HEK293 (cell line): Measurements from ENCODE around the gene IFFO2.

Source experiments
- CTCF ChIA-PET: fragments of 350-600 bp; formaldehyde crosslinking; extraction: SDS; loops from one replicate; lab custom pipeline; 2021; ENCODE audit warnings: antibody characterized with exemption; lab: Yijun Ruan, JAX
- POLR2A ChIA-PET: fragments of 300-600 bp; formaldehyde crosslinking; extraction: SDS; loops from one replicate; lab custom pipeline; 2020; ENCODE audit warnings: antibody characterized with exemption, inconsistent platforms; lab: Yijun Ruan, JAX
- H3K27ac ChIP-seq: fragments of 200-500 bp; sonication (Bioruptor generic); 2 replicates; pipeline ENCODE4 v1.5.1; 2014; ENCODE audit warnings: low read depth, low read length, control low read depth, inconsistent platforms; ENCODE audit errors: extremely low read depth
- H3K36me3 ChIP-seq, 2 experiments: fragments of 200-500 bp in 1 of 2; sonication (Bioruptor generic) in 1 of 2; 1 replicate in 1 of 2; 2 replicates in 1 of 2; pipeline ENCODE4 v1.5.1; 2014 to 2017; ENCODE audit warnings: inconsistent platforms in 2 of 2, low read length in 2 of 2; ENCODE audit not compliant: control insufficient read depth in 2 of 2, insufficient read depth in 1 of 2
- H3K4me1 ChIP-seq: fragments of 200-500 bp; sonication (Bioruptor generic); 2 replicates; pipeline ENCODE4 v1.5.1; 2014; ENCODE audit warnings: mild to moderate bottlenecking, low read length, inconsistent platforms; ENCODE audit not compliant: control insufficient read depth, insufficient read depth
- H3K4me3 ChIP-seq: 2 replicates; pipeline ENCODE4 v1.5.1; 2011; ENCODE audit warnings: low read depth, mild to moderate bottlenecking, control low read depth, low read length, moderate library complexity
- H3K9me3 ChIP-seq: fragments of 200-500 bp; sonication (Bioruptor generic); 2 replicates; pipeline ENCODE4 v1.5.1; 2014; ENCODE audit warnings: low read depth, low read length, inconsistent platforms; ENCODE audit not compliant: control insufficient read depth, insufficient read depth
- GLIS2 ChIP-seq: fragments of 450-650 bp; formaldehyde crosslinking; IDR thresholded peaks from 2 replicates; pipeline ENCODE4 v1.5.1; 2016; ENCODE audit warnings: missing biosample characterization, missing genetic modification characterization
- HOXD13 ChIP-seq: sonication (generic); formaldehyde crosslinking; IDR thresholded peaks from 2 replicates; pipeline ENCODE4 v1.8.0; 2022; ENCODE audit warnings: missing genetic modification reagents, borderline replicate concordance
- INSM2 ChIP-seq: fragments of 450-650 bp; formaldehyde crosslinking; IDR thresholded peaks from 2 replicates; pipeline ENCODE4 v1.5.1; 2016; ENCODE audit warnings: missing biosample characterization, missing genetic modification characterization
- MYNN ChIP-seq: fragments of 450-650 bp; formaldehyde crosslinking; IDR thresholded peaks from 2 replicates; pipeline ENCODE4 v1.5.1; 2016; ENCODE audit warnings: missing biosample characterization, missing genetic modification characterization, borderline replicate concordance
- OVOL3 ChIP-seq: fragments of 450-650 bp; formaldehyde crosslinking; IDR thresholded peaks from 2 replicates; pipeline ENCODE4 v1.5.1; 2016; ENCODE audit warnings: missing biosample characterization, missing genetic modification characterization
- PRDM10 ChIP-seq: fragments of 450-650 bp; formaldehyde crosslinking; IDR thresholded peaks from 2 replicates; pipeline ENCODE4 v1.5.1; 2016; ENCODE audit warnings: missing biosample characterization, missing genetic modification characterization
- SCRT2 ChIP-seq: fragments of 450-650 bp; formaldehyde crosslinking; IDR thresholded peaks from 2 replicates; pipeline ENCODE4 v1.5.1; 2016; ENCODE audit warnings: missing biosample characterization, missing genetic modification characterization
- SP3 ChIP-seq: fragments of 450-650 bp; formaldehyde crosslinking; IDR thresholded peaks from 2 replicates; pipeline ENCODE4 v1.5.1; 2016; ENCODE audit warnings: missing biosample characterization, missing genetic modification characterization
- TRIM28 ChIP-seq: IDR thresholded peaks from 2 replicates; pipeline ENCODE4 v1.6.1; 2011; ENCODE audit warnings: low read length, control low read depth, borderline replicate concordance
- ZBTB17 ChIP-seq: fragments of 450-650 bp; formaldehyde crosslinking; IDR thresholded peaks from 2 replicates; pipeline ENCODE4 v1.5.1; 2016; ENCODE audit warnings: missing biosample characterization, missing genetic modification characterization
- ZBTB6 ChIP-seq: fragments of 450-650 bp; formaldehyde crosslinking; IDR thresholded peaks from 2 replicates; pipeline ENCODE4 v1.5.1; 2017; ENCODE audit warnings: missing biosample characterization, missing genetic modification characterization
- ZFP69B ChIP-seq: fragments of 450-650 bp; formaldehyde crosslinking; IDR thresholded peaks from 2 replicates; pipeline ENCODE4 v1.5.1; 2016; ENCODE audit warnings: missing biosample characterization, missing genetic modification characterization
- ZIC2 ChIP-seq: fragments of 450-650 bp; formaldehyde crosslinking; IDR thresholded peaks from 2 replicates; pipeline ENCODE4 v1.5.1; 2016; ENCODE audit warnings: missing biosample characterization, missing genetic modification characterization
- ZNF133 ChIP-seq: fragments of 450-650 bp; formaldehyde crosslinking; IDR thresholded peaks from 2 replicates; pipeline ENCODE4 v1.5.1; 2016; ENCODE audit warnings: missing biosample characterization, missing genetic modification characterization
- ZNF146 ChIP-seq: fragments of 450-650 bp; formaldehyde crosslinking; IDR thresholded peaks from 2 replicates; pipeline ENCODE4 v1.5.1; 2016; ENCODE audit warnings: missing biosample characterization, missing genetic modification characterization
- ZNF24 ChIP-seq: fragments of 450-650 bp; formaldehyde crosslinking; IDR thresholded peaks from 2 replicates; pipeline ENCODE4 v1.5.1; 2016; ENCODE audit warnings: missing biosample characterization, missing genetic modification characterization
- ZNF266 ChIP-seq: fragments of 450-650 bp; formaldehyde crosslinking; IDR thresholded peaks from 2 replicates; pipeline ENCODE4 v1.5.1; 2016; ENCODE audit warnings: missing biosample characterization, missing genetic modification characterization, low read depth
- ZNF513 ChIP-seq: fragments of 450-650 bp; IDR thresholded peaks from 2 replicates; pipeline ENCODE4 v1.5.1; 2018; ENCODE audit warnings: missing biosample characterization, missing genetic modification characterization
- ZNF571 ChIP-seq: fragments of 450-650 bp; formaldehyde crosslinking; IDR thresholded peaks from 2 replicates; pipeline ENCODE4 v1.5.0; 2017; ENCODE audit warnings: missing biosample characterization, missing genetic modification characterization
- ZNF585B ChIP-seq: fragments of 450-650 bp; formaldehyde crosslinking; IDR thresholded peaks from 2 replicates; pipeline ENCODE4 v1.5.1; 2016; ENCODE audit warnings: missing biosample characterization, missing genetic modification characterization
- ZNF624 ChIP-seq: fragments of 450-650 bp; formaldehyde crosslinking; IDR thresholded peaks from 2 replicates; pipeline ENCODE4 v1.5.1; 2017; ENCODE audit warnings: missing biosample characterization, missing genetic modification characterization
- ZNF645 ChIP-seq: fragments of 450-650 bp; formaldehyde crosslinking; IDR thresholded peaks from 2 replicates; pipeline ENCODE4; 2016; ENCODE audit warnings: missing biosample characterization, missing genetic modification characterization
- ZNF76 ChIP-seq: fragments of 450-650 bp; formaldehyde crosslinking; IDR thresholded peaks from 2 replicates; pipeline ENCODE4; 2016; ENCODE audit warnings: low read depth, missing biosample characterization, missing genetic modification characterization, borderline replicate concordance
- ZNF768 ChIP-seq: fragments of 450-650 bp; formaldehyde crosslinking; IDR thresholded peaks from 2 replicates; pipeline ENCODE4 v1.5.1; 2018; ENCODE audit warnings: missing biosample characterization, mild to moderate bottlenecking, missing genetic modification characterization
- ZNF777 ChIP-seq: fragments of 450-650 bp; formaldehyde crosslinking; IDR thresholded peaks from 2 replicates; pipeline ENCODE4 v1.5.1; 2017; ENCODE audit warnings: missing biosample characterization, missing genetic modification characterization, borderline replicate concordance
- ZSCAN18 ChIP-seq: fragments of 450-650 bp; formaldehyde crosslinking; IDR thresholded peaks from 2 replicates; pipeline ENCODE4 v1.5.1; 2016; ENCODE audit warnings: missing biosample characterization, missing genetic modification characterization
- ZSCAN5A ChIP-seq: fragments of 450-650 bp; formaldehyde crosslinking; IDR thresholded peaks from 2 replicates; pipeline ENCODE4 v1.5.1; 2016; ENCODE audit warnings: missing biosample characterization, missing genetic modification characterization

IFFO2 gene

GRCh38 chr1:18879215-18879790 lies 77.2 kb downstream of the IFFO2 start:
- POLR2A ChIA-PET: no interaction called here
- Histone ChIP-seq H3K4me3 (no peak overlapping the region), H3K9me3 (no peaks in the 10 kb centered on the region), H3K4me1 (0 out of 2 replicates have a peak, but pooled peaks cover 2% of the 10 kb centered on the region), H3K36me3 (peaks cover 0 to 7% of the 10 kb centered on the region in 2 experiments; a peak in 1 of 3 replicates), H3K27ac (no peak overlapping the region)
- CTCF ChIA-PET: interaction anchor here (0.8 kb wide), 1 partner anchor 282 kb away, joined by 5 read pairs; no protein-coding TSS in a partner anchor
- TF ChIP-seq ZNF645: no peak
- TF ChIP-seq PRDM10 (tag by site-specific recombination): no peak
- TF ChIP-seq ZNF266 (tag by site-specific recombination): no peak
- no peak for TF ChIP-seq ZNF513 (tag by site-specific recombination)
- TF ChIP-seq TRIM28: no peak
- TF ChIP-seq MYNN (tag by site-specific recombination): no peak
- no peak for TF ChIP-seq ZNF76 (tag by site-specific recombination)
- no peak for TF ChIP-seq ZNF624
- no peak for TF ChIP-seq ZBTB17 (tag by site-specific recombination)
- no peak for TF ChIP-seq ZNF24 (tag by site-specific recombination)
- TF ChIP-seq INSM2: no peak
- TF ChIP-seq OVOL3 (tag by site-specific recombination): no peak
- TF ChIP-seq ZNF571 (tag by site-specific recombination): no peak
- no peak for TF ChIP-seq ZBTB6 (tag by site-specific recombination)
- TF ChIP-seq ZNF133 (tag by site-specific recombination): no peak
- 0 out of 2 replicates have a peak, but pooled peaks have one; percentile 33 for TF ChIP-seq SCRT2 (tag by site-specific recombination)
- peak; percentile 84; the same call in 1 of the 2 replicates for TF ChIP-seq ZNF768
- TF ChIP-seq ZIC2 (tag by site-specific recombination): peak; percentile 83
- TF ChIP-seq GLIS2 (tag by site-specific recombination): peak; percentile 16; the same call in 1 of the 2 replicates
- TF ChIP-seq ZSCAN18 (tag by site-specific recombination): no peak
- no peak for TF ChIP-seq HOXD13 (CRISPR knock-in tag)
- no peak for TF ChIP-seq ZNF777 (tag by site-specific recombination)
- no peak for TF ChIP-seq ZSCAN5A (tag by site-specific recombination)
- no peak for TF ChIP-seq ZFP69B
- TF ChIP-seq ZNF146 (tag by site-specific recombination): no peak
- TF ChIP-seq ZNF585B (tag by site-specific recombination): no peak
- TF ChIP-seq SP3 (tag by site-specific recombination): no peak
